OCI-LY3 (cell line): ENCODE results near the gene C9orf153.

ENCODE experiments used
- H2AFZ ChIP-seq: fragments of 200-600, 300-600 bp; shearing (Covaris generic); 2 replicates; pipeline ENCODE4 v1.6.0; 2014; ENCODE audit warnings: antibody characterized with exemption, low read depth, low read length
- H3K27ac ChIP-seq: fragments of 200-600, 300-600 bp; sonication (generic); 2 replicates; pipeline ENCODE4 v1.5.1; 2014; ENCODE audit warnings: mild to moderate bottlenecking, low read length, moderate library complexity, mixed read lengths
- H3K27me3 ChIP-seq: fragments of 200-600, 300-600 bp; sonication (generic); 2 replicates; pipeline ENCODE4 v1.6.1; 2014; ENCODE audit warnings: low read depth, low read length, mixed read lengths
- H3K36me3 ChIP-seq: fragments of 200-600, 300-600 bp; sonication (generic); replicated peaks from 2 replicates; pipeline ENCODE3; 2014; ENCODE audit warnings: low read depth, low read length, mixed read lengths
- H3K4me1 ChIP-seq: fragments of 300-600, 200-600 bp; sonication (generic); 2 replicates; pipeline ENCODE4 v1.6.1; 2014; ENCODE audit warnings: low read length, mixed read lengths
- H3K4me2 ChIP-seq: fragments of 200-600, 300-600 bp; sonication (generic); 2 replicates; pipeline ENCODE4 v1.6.1; 2014; ENCODE audit warnings: low read length, mixed read lengths
- H3K4me3 ChIP-seq: fragments of 300-600, 200-600 bp; sonication (generic); 2 replicates; pipeline ENCODE4 v1.5.1; 2014; ENCODE audit warnings: antibody characterized with exemption, mild to moderate bottlenecking, low read length, moderate library complexity
- H3K79me2 ChIP-seq: fragments of 300-600, 200-600 bp; shearing (Covaris generic); 2 replicates; pipeline ENCODE4 v1.6.1; 2014; ENCODE audit warnings: mild to moderate bottlenecking, low read length, mixed read lengths
- H3K9ac ChIP-seq: fragments of 300-600, 200-600 bp; shearing (Covaris generic); 2 replicates; pipeline ENCODE4 v1.6.0; 2014; ENCODE audit warnings: mild to moderate bottlenecking, low read length, moderate library complexity
- H3K9me3 ChIP-seq: fragments of 200-600, 300-600 bp; shearing (Covaris generic); 2 replicates; pipeline ENCODE4 v1.6.1; 2014; ENCODE audit warnings: low read length, mixed read lengths; ENCODE audit not compliant: insufficient read depth
- H4K20me1 ChIP-seq: fragments of 200-600, 300-600 bp; sonication (generic); 2 replicates; pipeline ENCODE4 v1.6.1; 2016; ENCODE audit warnings: low read length, mixed read lengths; ENCODE audit not compliant: insufficient read depth
- CTCF ChIP-seq: fragments of 200-600, 300-600 bp; sonication (generic); IDR thresholded peaks from 2 replicates; pipeline ENCODE4 v1.5.1; 2014; ENCODE audit warnings: antibody characterized with exemption, low read length, low read depth
- EZH2phosphoT487 ChIP-seq: fragments of 200-600 bp; shearing (Covaris generic); IDR thresholded peaks from 2 replicates; pipeline ENCODE4 v1.6.1; 2018; ENCODE audit warnings: antibody characterized with exemption, mixed run types, low read depth

The C9orf153 gene

GRCh38 chr9:86288499-86289198 lies 29.2 kb upstream of the C9orf153 start:
- peaks cover 55% of the 10 kb centered on the region for H3K4me1 ChIP-seq
- H2AFZ ChIP-seq: no peak overlapping the region
- no peaks in the 10 kb centered on the region for H3K9me3 ChIP-seq
- TF ChIP-seq EZH2phosphoT487 (no peak), CTCF (no peak)
- H3K27ac ChIP-seq: no peak overlapping the region
- H3K79me2 ChIP-seq: no peaks in the 10 kb centered on the region
- no peak overlapping the region for H3K4me2 ChIP-seq
- no peaks in the 10 kb centered on the region for H4K20me1 ChIP-seq
- peaks cover 13% of the 10 kb centered on the region for H3K36me3 ChIP-seq
- no peak overlapping the region for H3K4me3 ChIP-seq
- H3K27me3 ChIP-seq: no peaks in the 10 kb centered on the region
- no peak overlapping the region for H3K9ac ChIP-seq

DNA sequence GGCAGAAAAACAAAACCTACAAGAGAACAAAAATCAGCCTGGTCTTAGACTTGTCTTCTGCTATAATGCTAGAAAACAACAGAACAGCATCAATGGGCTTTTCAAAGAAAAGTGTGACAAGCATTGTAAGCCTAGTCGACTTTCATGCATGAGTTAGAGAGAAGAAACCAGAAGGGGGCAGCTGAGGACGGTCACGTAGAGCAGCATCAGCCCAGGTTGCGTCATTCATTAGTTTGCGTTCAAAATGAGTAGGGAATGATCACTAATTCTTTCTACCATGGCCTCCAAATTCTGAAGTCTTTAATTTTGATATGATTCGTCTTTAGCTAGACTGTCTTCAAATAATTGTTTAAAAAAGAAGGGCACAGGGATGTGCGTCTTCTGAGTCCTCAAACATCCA lies 27.6 kb upstream of the C9orf153 start:
- no peaks in the 10 kb centered on the region for H4K20me1 ChIP-seq
- H3K4me2 ChIP-seq: peak overlapping the region; percentile 33
- H3K4me3 ChIP-seq: 0 out of 2 replicates have a peak overlapping the region, but pooled peaks have one; percentile 0
- H3K9me3 ChIP-seq: no peaks in the 10 kb centered on the region
- H3K27ac ChIP-seq: peak overlapping the region; percentile 58
- H2AFZ ChIP-seq: no peak overlapping the region
- H3K9ac ChIP-seq: peak overlapping the region; percentile 8; the same call in 1 of the 2 replicates
- peaks cover 9% of the 10 kb centered on the region for H3K36me3 ChIP-seq
- peaks cover 63% of the 10 kb centered on the region for H3K4me1 ChIP-seq
- H3K27me3 ChIP-seq: no peaks in the 10 kb centered on the region
- peaks cover under 1% of the 10 kb centered on the region; the same call in 1 of the 2 replicates for H3K79me2 ChIP-seq
- TF ChIP-seq CTCF (peak; percentile 68), EZH2phosphoT487 (no peak)

- Histone ChIP-seq H3K4me2 (peak overlapping the region; percentile 33; the same call in 1 of the 2 replicates), H2AFZ (no peak overlapping the region), H3K36me3 (peaks cover 9% of the 10 kb centered on the region), H3K27me3 (no peaks in the 10 kb centered on the region), H4K20me1 (no peaks in the 10 kb centered on the region), H3K79me2 (peaks cover 7% of the 10 kb centered on the region), H3K27ac (peak overlapping the region; percentile 58), H3K9ac (peak overlapping the region; percentile 8; the same call in 1 of the 2 replicates), H3K4me3 (no peak overlapping the region), H3K9me3 (no peaks in the 10 kb centered on the region), H3K4me1 (peaks cover 63% of the 10 kb centered on the region)
- TF ChIP-seq CTCF (no peak), EZH2phosphoT487 (no peak)
Measured at GRCh38 chr9:86286278-86286677, 26.8 kb upstream of the C9orf153 start.

DNA sequence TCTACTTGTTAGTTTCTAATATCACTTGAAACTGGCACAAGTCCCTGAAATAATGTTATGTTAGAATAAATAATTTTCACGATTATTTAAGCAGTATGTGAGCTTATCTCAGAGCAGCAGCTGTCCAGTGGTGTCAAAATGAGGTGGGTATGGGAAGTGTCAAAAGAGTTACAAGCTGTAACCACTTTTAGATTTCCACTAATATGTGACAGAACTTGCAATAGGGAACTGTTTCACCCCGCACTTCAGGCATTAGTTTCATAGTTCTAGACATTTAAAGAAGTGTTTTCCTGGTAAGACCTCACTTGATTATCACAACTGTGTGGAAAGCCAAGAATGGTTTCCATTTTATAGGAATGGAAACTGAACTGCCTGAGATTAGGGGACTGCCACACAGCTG lies 25.8 kb upstream of the C9orf153 start:
- no peaks in the 10 kb centered on the region for H3K9me3 ChIP-seq
- H3K79me2 ChIP-seq: peaks cover 18% of the 10 kb centered on the region
- TF ChIP-seq EZH2phosphoT487 (no peak), CTCF (no peak)
- H2AFZ ChIP-seq: no peak overlapping the region
- H3K4me2 ChIP-seq: peak overlapping the region; percentile 15; the same call in 1 of the 2 replicates
- H3K4me1 ChIP-seq: peaks cover 70% of the 10 kb centered on the region
- peaks cover 5% of the 10 kb centered on the region; the same call in 1 of the 2 replicates for H4K20me1 ChIP-seq
- peaks cover 9% of the 10 kb centered on the region for H3K36me3 ChIP-seq
- peak overlapping the region; percentile 37; the same call in 1 of the 2 replicates for H3K27ac ChIP-seq
- H3K27me3 ChIP-seq: no peaks in the 10 kb centered on the region
- H3K9ac ChIP-seq: no peak overlapping the region
- no peak overlapping the region for H3K4me3 ChIP-seq
